Tibial nerve (tissue), 4 donors: ENCODE results near the gene KIAA0232. TPM values are rescaled to one million over a fixed set of nuclear protein-coding genes. Genes with fewer than 3 reads are reported as not detected.

Experiments
- DNase-seq, 2 donors: peaks; one replicate each; pipeline ENCODE4 v3.0.0-alpha.2; 2019; ENCODE audit warnings: low spot score in 2 of 2
- H3K27ac ChIP-seq, 4 donors: fragments of 200-600 bp; sonication (generic) in 3 of 4; one replicate each; pipeline ENCODE4 v1.5.1; 2017 to 2019; ENCODE audit warnings: mild to moderate bottlenecking in 1 of 4
- H3K27me3 ChIP-seq, 2 donors: fragments of 200-600 bp; sonication (generic) in 1 of 2; one replicate each; pipeline versions ENCODE4 v1.5.1 to v1.6.0; 2017 to 2019
- H3K36me3 ChIP-seq, 3 donors: fragments of 200-600 bp; sonication (generic); one replicate each; pipeline ENCODE4 v1.5.1; 2018 to 2019
- H3K4me1 ChIP-seq, 4 donors: fragments of 200-600 bp; sonication (generic) in 3 of 4; one replicate each; pipeline ENCODE4 v1.5.1; 2017 to 2019
- H3K4me3 ChIP-seq, 4 donors: fragments of 200-600 bp; sonication (generic) in 3 of 4; one replicate each; pipeline ENCODE4 v1.5.1; 2017 to 2019; ENCODE audit warnings: mild to moderate bottlenecking in 1 of 4, moderate library complexity in 1 of 4
- H3K9me3 ChIP-seq, 4 donors: fragments of 200-600 bp; sonication (generic) in 3 of 4; one replicate each; pipeline ENCODE4 v1.5.1; 2017 to 2019
- CTCF ChIP-seq, 5 experiments: fragments of 200-600 bp in 3 of 5; fragments of 450-650 bp in 2 of 5; sonication (generic) in 3 of 5; IDR thresholded peaks; one replicate each; pipeline ENCODE4 v1.5.1; 2016 to 2019; ENCODE audit warnings: antibody characterized with exemption in 5 of 5, mild to moderate bottlenecking in 3 of 5, moderate library complexity in 2 of 5
- EP300 ChIP-seq, 2 donors: sonication (generic); formaldehyde crosslinking; IDR thresholded peaks; one replicate each; pipeline ENCODE4 v1.6.1; 2017; ENCODE audit warnings: antibody characterized with exemption in 2 of 2, mild to moderate bottlenecking in 1 of 2
- POLR2A ChIP-seq, 2 donors: fragments of 450-650 bp; IDR thresholded peaks; one replicate each; pipeline ENCODE4 v1.6.1; 2017; ENCODE audit warnings: antibody characterized with exemption in 2 of 2, mild to moderate bottlenecking in 2 of 2, moderate library complexity in 2 of 2
- WGBS, 2 donors: methylation state at CpG; one replicate each; pipeline ENCODE4 v1.1.5; 2018; 5-methylcytosine and 5-hydroxymethylcytosine counted together
- total RNA-seq, 4 donors: library from RNA; depleted of rRNA; stranded (reverse); fragments of >200 nt; gene quantifications; one replicate each; pipeline ENCODE4 v1.1.0, GENCODE V29; 2016

Gene KIAA0232
- total RNA-seq, 4 donors from 2014 or later: 36.7 to 57.7 (median 47.0) TPM

GRCh38 chr4:6768539-6768905 is 14.0 kb upstream of the KIAA0232 start:
- Histone ChIP-seq H3K9me3 (no peaks in the 10 kb centered on the region), H3K4me3 (no peak overlapping the region), H3K4me1 (peaks cover 0 to 39% (median 13%) of the 10 kb centered on the region in 4 donors), H3K36me3 (no peaks in the 10 kb centered on the region), H3K27ac (peak overlapping the region in 3 of 4 donors; percentile 48 to 75 (median 63)), H3K27me3 (no peaks in the 10 kb centered on the region)
- no peak for DNase-seq
- TF ChIP-seq POLR2A (IDR thresholded peaks at IDR 0.05) (no peak), CTCF (IDR thresholded peaks at IDR 0.05) (no peak), EP300 (IDR thresholded peaks at IDR 0.05) (no peak)
- 26 to 36% methylated on average over 3 to 4 of the region's 4 CpGs for WGBS, 2 donors

- H3K4me1 ChIP-seq: peaks cover 0 to 37% (median 13%) of the 10 kb centered on the region in 4 donors
- H3K9me3 ChIP-seq: no peaks in the 10 kb centered on the region
- no peak for TF ChIP-seq CTCF (IDR thresholded peaks at IDR 0.05)
- no peak for TF ChIP-seq EP300 (IDR thresholded peaks at IDR 0.05)
- no peak for TF ChIP-seq POLR2A (IDR thresholded peaks at IDR 0.05)
- H3K36me3 ChIP-seq: no peaks in the 10 kb centered on the region
- DNase-seq: no peak
- no peaks in the 10 kb centered on the region for H3K27me3 ChIP-seq
- H3K4me3 ChIP-seq: no peak overlapping the region
- WGBS, 2 donors: 88 to 96% methylated on average over 7 to 11 of the region's 11 CpGs
- H3K27ac ChIP-seq: peak overlapping the region in 1 of 4 donors; percentile 75
Measured at GRCh38 chr4:6769233-6769988, 13.1 kb upstream of the KIAA0232 start.

- Histone ChIP-seq H3K9me3 (no peaks in the 10 kb centered on the region), H3K27ac (peak overlapping the region in 1 of 4 donors; percentile 19), H3K36me3 (no peaks in the 10 kb centered on the region), H3K4me3 (no peak overlapping the region), H3K27me3 (no peaks in the 10 kb centered on the region), H3K4me1 (peaks cover 0 to 37% (median 13%) of the 10 kb centered on the region in 4 donors)
- TF ChIP-seq POLR2A (IDR thresholded peaks at IDR 0.05) (no peak), CTCF (IDR thresholded peaks at IDR 0.05) (no peak), EP300 (IDR thresholded peaks at IDR 0.05) (no peak)
- 91 to 92% methylated on average over 7 of the region's 7 CpGs for WGBS, 2 donors
- no peak for DNase-seq
Measured at GRCh38 chr4:6769989-6770420, 12.5 kb upstream of the KIAA0232 start.

- no peak for DNase-seq
- peak overlapping the region in 2 of 4 donors; percentile 8 to 22 for H3K27ac ChIP-seq
Measured at GRCh38 chr4:6770581-6771228, 11.8 kb upstream of the KIAA0232 start.

More at GRCh38 chr4:6770581-6771228, 11.8 kb upstream of the KIAA0232 start:
- H3K4me1 ChIP-seq: peaks cover 0 to 37% (median 13%) of the 10 kb centered on the region in 4 donors
- WGBS, 2 donors: 83 to 97% methylated on average over 6 to 7 of the region's 7 CpGs
- H3K36me3 ChIP-seq: no peaks in the 10 kb centered on the region
- H3K4me3 ChIP-seq: no peak overlapping the region
- TF ChIP-seq EP300 (IDR thresholded peaks at IDR 0.05): no peak
- TF ChIP-seq POLR2A (IDR thresholded peaks at IDR 0.05): no peak
- no peak for TF ChIP-seq CTCF (IDR thresholded peaks at IDR 0.05)
- H3K27me3 ChIP-seq: no peaks in the 10 kb centered on the region
- H3K9me3 ChIP-seq: no peaks in the 10 kb centered on the region
